GM12891 (cell line): ENCODE data around the gene WDR26.

Source experiments
- PAX5 ChIP-seq: IDR thresholded peaks from 2 replicates; pipeline ENCODE4 v1.6.1; 2011; ENCODE audit warnings: low read length, moderate library complexity, mild to moderate bottlenecking; ENCODE audit not compliant: insufficient read depth, severe bottlenecking
- POLR2A ChIP-seq: IDR thresholded peaks from 2 replicates; pipeline ENCODE4 v1.6.1; 2011; ENCODE audit warnings: low read depth, low read length, control low read depth
- POLR2AphosphoS5 ChIP-seq: IDR thresholded peaks from 2 replicates; pipeline ENCODE4 v1.6.1; 2011; ENCODE audit warnings: low read depth, low read length, control low read depth
- POU2F2 ChIP-seq: IDR thresholded peaks from 2 replicates; pipeline ENCODE4 v1.6.1; 2011; ENCODE audit warnings: low read depth, mild to moderate bottlenecking, control low read depth, low read length, moderate library complexity
- SPI1 ChIP-seq: IDR thresholded peaks from 2 replicates; pipeline ENCODE4 v1.6.1; 2011; ENCODE audit warnings: low read depth, low read length, control low read depth
- TAF1 ChIP-seq: IDR thresholded peaks from 2 replicates; pipeline ENCODE4 v1.6.1; 2011; ENCODE audit warnings: low read depth, low read length, control low read depth

DNA sequence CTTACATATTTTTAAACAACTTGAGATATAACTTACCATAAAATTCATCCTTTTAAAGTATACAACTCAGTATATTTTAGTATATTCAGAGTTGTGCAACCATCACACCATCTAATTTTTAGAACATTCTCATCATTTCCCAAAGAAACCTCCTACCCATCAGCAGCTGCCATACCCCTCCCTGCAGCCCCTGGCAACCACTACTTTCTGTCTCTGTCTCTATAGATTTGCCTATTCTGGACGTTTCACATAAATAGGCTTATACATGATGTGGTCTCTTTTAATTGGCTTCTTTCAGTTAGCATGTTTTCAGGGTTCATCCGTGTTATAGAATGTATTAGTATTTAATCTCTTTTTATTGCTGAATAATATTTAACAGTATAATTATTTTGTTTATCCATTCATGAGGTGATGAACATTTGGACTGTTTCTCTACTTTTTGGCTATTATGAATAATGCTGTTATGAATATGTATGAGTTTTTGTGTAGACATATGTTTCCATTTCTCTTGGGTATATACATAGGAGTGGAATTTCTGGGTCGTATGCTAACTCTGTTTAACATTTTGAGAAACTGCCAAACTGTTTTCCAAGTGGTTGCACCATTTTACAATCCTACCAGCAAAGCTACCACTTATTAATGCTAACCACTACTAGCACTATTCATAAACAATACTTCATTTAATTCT lies 29.5 kb downstream of the WDR26 start:
- TF ChIP-seq POLR2AphosphoS5 (no peak), POLR2A (no peak), TAF1 (no peak), SPI1 (no peak), POU2F2 (no peak), PAX5 (no peak)
